Effector memory CD8-positive, alpha-beta T cell (primary cell): ENCODE data around the gene AMFR.
"Not testable (repeated sequence)": the region's sequence is repeated elsewhere in the genome, so short reads cannot be mapped to it uniquely, and the experiment has no call there.

Source experiments
- ATAC-seq: fragments of 150-1000 bp; cut with Tn5 transposase; replicated peaks from 2 replicates; pipeline ENCODE4 v1.10.0; 2021; ENCODE audit warnings: mild to moderate bottlenecking, moderate library complexity
- DNase-seq, 3 experiments: peaks; one replicate each; pipeline ENCODE4 v3.0.0; 2021
- H3K27ac Mint-ChIP-seq, 2 donors: one replicate each; pipeline ENCODE4 v1.8.0; 2022; ENCODE audit warnings: mild to moderate bottlenecking in 2 of 2, mixed read lengths in 2 of 2, moderate library complexity in 2 of 2
- H3K27me3 Mint-ChIP-seq, 2 donors: one replicate each; pipeline ENCODE4 v1.8.0; 2022; ENCODE audit warnings: mixed read lengths in 2 of 2
- H3K36me3 Mint-ChIP-seq: one replicate; pipeline ENCODE4 v1.8.0; 2022; ENCODE audit warnings: mild to moderate bottlenecking, moderate library complexity, mixed read lengths; ENCODE audit not compliant: insufficient read depth
- H3K4me1 Mint-ChIP-seq, 2 donors: one replicate each; pipeline ENCODE4 v1.8.0; 2022; ENCODE audit warnings: low read depth in 2 of 2, mixed read lengths in 2 of 2
- H3K4me3 Mint-ChIP-seq, 2 donors: one replicate each; pipeline ENCODE4 v1.8.0; 2022; ENCODE audit warnings: mild to moderate bottlenecking in 2 of 2, mixed read lengths in 2 of 2, moderate library complexity in 2 of 2
- H3K9me3 Mint-ChIP-seq, 2 donors: one replicate each; pipeline ENCODE4 v1.8.0; 2022; ENCODE audit warnings: mixed read lengths in 2 of 2

Gene AMFR

DNA sequence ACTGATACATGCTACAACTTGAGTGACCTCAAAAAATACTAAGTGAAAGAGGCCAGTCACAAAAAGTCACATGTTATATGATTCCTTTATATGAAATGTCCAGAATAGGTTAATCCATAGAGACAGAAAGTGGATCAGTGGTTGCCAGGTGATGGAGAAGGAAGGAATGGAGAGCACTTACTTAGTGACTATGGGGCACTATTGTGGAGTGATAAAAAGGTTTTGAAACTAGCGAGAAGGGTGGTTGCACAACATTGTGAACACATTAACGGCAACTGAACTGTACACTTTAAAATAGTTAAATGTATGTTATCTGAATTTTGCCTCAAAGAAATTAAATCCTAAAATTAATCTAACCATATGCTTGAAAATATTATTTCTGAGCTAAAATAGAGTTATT is 25.9 kb downstream of the AMFR start:
- peaks cover 47% of the 10 kb centered on the region for H3K36me3 Mint-ChIP-seq

DNA sequence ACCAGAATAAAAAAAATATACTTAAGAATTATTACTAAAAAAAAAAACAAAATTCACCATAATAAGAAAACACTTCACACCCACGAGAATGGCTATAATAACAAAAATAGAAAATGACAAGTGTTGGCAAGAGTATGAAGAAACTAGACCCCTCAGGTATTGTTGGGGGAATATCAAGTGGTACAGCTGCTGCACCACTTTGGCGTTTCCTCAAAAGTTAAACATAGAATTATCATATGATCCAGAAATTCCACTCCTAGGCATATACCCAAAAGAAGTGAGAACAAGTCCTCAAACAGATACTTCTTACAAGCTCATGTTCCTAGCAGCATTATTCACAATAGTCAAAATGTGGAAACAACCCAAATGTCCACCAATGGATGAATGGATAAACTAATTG is 26.3 kb downstream of the AMFR start:
- no peaks in the 10 kb centered on the region for H3K9me3 Mint-ChIP-seq
- peaks cover 43% of the 10 kb centered on the region for H3K36me3 Mint-ChIP-seq
- no peak overlapping the region for H3K27ac Mint-ChIP-seq
- no peaks in the 10 kb centered on the region for H3K27me3 Mint-ChIP-seq
- no peak overlapping the region for H3K4me3 Mint-ChIP-seq
- no peak for ATAC-seq
- DNase-seq, result no peak
- H3K4me1 Mint-ChIP-seq, result peaks cover 7% of the 10 kb centered on the region in 2 donors

More for the DNA sequence above, 25.9 kb downstream of the AMFR start:
- H3K4me1 Mint-ChIP-seq, result peaks cover 5% of the 10 kb centered on the region in 2 donors
- ATAC-seq (no peak), DNase-seq (no peak)
- no peaks in the 10 kb centered on the region for H3K27me3 Mint-ChIP-seq
- H3K27ac Mint-ChIP-seq, result no peak overlapping the region
- H3K9me3 Mint-ChIP-seq, result no peaks in the 10 kb centered on the region
- H3K4me3 Mint-ChIP-seq, result no peak overlapping the region

DNA sequence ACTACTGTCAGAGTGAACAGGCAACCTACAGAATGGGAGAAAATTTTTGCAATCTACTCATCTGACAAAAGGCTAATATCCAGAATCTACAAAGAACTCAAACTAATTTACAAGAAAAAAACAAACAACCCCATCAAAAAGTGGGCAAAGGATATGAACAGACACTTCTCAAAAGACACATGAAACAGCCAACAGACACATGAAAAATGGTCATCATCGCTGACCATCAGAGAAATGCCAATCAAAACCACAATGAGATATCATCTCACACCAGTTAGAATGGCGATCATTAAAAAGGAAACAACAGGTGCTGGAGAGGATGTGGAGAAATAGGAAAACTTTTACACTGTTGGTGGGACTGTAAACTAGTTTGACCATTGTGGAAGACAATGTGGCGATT is 28.6 kb downstream of the AMFR start:
- not testable (repeated sequence) for H3K27me3 Mint-ChIP-seq, H3K9me3 Mint-ChIP-seq, DNase-seq, H3K4me3 Mint-ChIP-seq, H3K27ac Mint-ChIP-seq, ATAC-seq
- H3K4me1 Mint-ChIP-seq, result peaks cover 11 to 12% of the 10 kb centered on the region in 2 donors
- H3K36me3 Mint-ChIP-seq, result peaks cover 28% of the 10 kb centered on the region

DNA sequence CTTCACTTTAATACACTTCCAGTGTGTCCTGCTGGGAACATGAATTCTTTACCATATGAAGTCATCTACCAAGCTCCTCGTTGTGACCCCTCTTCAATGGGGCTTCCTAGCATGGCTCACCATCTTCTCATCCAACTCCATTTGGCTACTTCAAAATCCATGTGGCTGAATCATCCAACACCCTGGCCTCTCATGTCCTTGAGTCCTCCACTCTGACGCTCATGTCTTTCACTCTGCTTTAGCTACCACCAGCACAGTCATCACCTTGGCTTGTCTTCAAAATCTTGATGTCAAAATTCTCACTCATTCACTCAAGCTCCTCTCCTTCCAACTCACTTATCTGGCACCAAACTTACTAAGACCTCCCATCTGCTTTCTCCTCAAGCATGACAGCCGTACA is 35.8 kb downstream of the AMFR start:
- no peak for DNase-seq
- H3K4me3 Mint-ChIP-seq, result no peak overlapping the region
- no peaks in the 10 kb centered on the region for H3K9me3 Mint-ChIP-seq
- no peak for ATAC-seq
- peaks cover 5 to 10% of the 10 kb centered on the region in 2 donors for H3K4me1 Mint-ChIP-seq
- peaks cover 52% of the 10 kb centered on the region for H3K36me3 Mint-ChIP-seq
- no peak overlapping the region for H3K27ac Mint-ChIP-seq
- H3K27me3 Mint-ChIP-seq, result no peaks in the 10 kb centered on the region

DNA sequence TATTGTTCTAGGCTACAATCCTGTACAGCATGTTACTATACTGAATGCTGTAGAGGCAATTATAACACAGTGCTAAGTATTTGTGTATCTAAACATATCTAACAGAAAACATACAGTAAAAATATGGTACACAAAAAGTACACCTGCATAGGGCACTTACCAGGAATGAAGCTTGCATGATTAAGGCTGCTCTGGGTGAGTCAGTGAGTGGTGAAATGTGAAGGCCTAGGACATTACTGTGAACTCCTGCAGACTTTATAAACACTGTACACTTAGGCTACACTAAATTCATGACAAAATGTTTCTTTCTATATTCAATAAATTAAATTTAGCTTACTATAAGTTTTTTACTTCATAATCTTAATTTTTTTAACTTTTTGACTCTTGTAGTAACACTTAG is 37.1 kb downstream of the AMFR start:
- ATAC-seq (no peak), DNase-seq (no peak)
- no peaks in the 10 kb centered on the region for H3K27me3 Mint-ChIP-seq
- H3K4me1 Mint-ChIP-seq, result peaks cover 3 to 4% of the 10 kb centered on the region in 2 donors
- peaks cover 64% of the 10 kb centered on the region for H3K36me3 Mint-ChIP-seq
- H3K9me3 Mint-ChIP-seq, result peaks cover 0 to 6% of the 10 kb centered on the region in 2 donors
- H3K27ac Mint-ChIP-seq, result no peak overlapping the region
- H3K4me3 Mint-ChIP-seq, result no peak overlapping the region

DNA sequence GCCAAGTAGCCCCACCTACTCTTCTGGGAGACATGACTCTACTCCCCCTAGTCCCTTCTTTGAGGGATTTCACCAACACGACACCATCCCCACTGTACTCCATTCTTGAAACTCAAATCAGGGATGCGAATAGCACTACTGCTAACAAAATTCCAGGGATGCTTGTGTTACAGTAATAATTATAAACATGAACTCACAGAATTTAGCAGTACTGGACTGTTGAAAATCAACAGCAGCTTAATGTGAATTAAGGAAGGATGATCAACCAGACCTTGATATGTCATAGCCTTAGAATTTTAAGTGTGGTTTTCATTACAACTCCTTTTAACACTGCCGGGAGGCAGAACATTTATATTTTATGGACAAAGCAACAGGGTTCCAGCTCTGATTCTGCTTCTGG is 37.9 kb downstream of the AMFR start:
- peak overlapping the region in 1 of 2 donors; percentile 20 for H3K27ac Mint-ChIP-seq
- peaks cover 68% of the 10 kb centered on the region for H3K36me3 Mint-ChIP-seq
- no peak overlapping the region for H3K4me3 Mint-ChIP-seq
- peaks cover 3 to 4% of the 10 kb centered on the region in 2 donors for H3K4me1 Mint-ChIP-seq
- no peak for ATAC-seq
- H3K27me3 Mint-ChIP-seq, result no peaks in the 10 kb centered on the region
- DNase-seq, result no peak
- H3K9me3 Mint-ChIP-seq, result peaks cover 0 to 9% of the 10 kb centered on the region in 2 donors

DNA sequence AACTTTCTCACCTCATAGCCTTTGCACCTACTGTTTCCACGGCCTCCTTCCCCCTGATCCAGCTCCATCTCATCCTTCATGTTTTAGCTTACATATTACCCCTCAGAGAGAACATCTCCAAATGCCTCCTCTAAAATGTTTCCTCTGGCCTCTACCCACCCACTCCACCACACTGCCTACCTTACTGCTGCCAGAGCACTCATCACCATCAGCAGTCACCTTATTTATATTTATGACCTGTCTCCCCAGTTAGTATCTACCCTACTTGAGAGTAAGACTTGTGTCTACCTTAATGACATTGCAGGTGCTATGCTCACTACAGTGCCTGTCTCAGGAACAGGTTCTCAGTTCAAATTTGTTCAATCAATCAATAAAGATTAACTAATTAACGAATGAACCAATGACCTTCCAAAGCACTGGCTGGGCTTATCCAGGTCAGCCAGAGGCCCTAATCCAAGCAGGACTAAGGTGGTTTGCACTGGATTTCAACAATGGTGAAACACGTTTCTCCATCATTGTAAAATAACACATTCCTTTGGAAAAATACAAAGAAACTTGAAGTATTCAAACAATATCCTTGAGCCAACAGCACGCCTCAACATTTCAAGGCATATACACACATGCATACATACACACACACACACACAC is 41.1 kb downstream of the AMFR start:
- no peak for ATAC-seq
- Mint-ChIP-seq H3K4me3 (no peak overlapping the region), H3K27me3 (no peaks in the 10 kb centered on the region), H3K27ac (no peak overlapping the region), H3K9me3 (peaks cover 0 to 17% of the 10 kb centered on the region in 2 donors), H3K36me3 (peaks cover 59% of the 10 kb centered on the region), H3K4me1 (peaks cover 2 to 8% of the 10 kb centered on the region in 2 donors)
- DNase-seq, result no peak

DNA sequence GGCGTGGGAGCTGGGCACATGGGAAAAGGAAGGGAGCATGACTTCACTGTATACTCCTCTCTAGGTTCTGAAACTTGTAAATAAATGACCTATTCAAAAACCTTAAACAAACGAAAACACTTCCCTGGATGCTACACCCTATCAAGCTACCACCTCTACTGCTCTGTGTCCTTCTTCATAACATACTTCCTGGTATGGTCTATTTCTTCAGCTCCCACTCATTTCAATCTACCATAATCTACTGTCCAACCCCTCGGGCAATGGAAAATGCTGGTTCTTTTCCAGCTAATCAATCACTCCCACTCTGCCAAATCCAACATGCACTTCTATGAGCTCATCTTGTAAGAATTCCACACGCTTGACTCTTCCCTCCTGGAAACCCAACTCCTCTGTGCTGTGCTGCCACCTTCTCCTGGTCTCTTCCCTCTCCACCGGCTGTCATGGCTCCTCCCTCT is 42.4 kb downstream of the AMFR start:
- Mint-ChIP-seq H3K27ac (peak overlapping the region in 1 of 2 donors; percentile 36), H3K4me3 (no peak overlapping the region), H3K9me3 (peaks cover 0 to 17% of the 10 kb centered on the region in 2 donors), H3K27me3 (no peaks in the 10 kb centered on the region), H3K36me3 (peaks cover 60% of the 10 kb centered on the region), H3K4me1 (peaks cover 8 to 10% of the 10 kb centered on the region in 2 donors)
- ATAC-seq (no peak), DNase-seq (no peak)

DNA sequence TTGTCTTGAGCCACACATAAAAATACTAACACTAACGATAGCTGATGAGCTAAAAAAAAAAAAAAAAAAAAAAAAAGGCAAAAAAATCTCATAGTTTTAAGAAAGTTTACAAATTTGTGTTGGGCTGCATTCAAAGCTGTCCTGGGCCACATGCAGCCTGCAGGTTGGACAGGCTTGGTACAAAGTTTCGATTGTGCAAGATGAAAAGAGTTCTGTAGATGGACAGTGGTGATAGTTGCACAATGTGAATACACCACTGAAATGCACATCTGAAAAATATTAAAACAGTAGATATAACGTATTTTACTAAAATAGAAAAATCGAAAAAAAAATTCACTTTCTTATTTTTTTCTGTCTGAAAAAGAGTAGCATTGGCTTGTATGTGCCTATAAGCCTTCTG is 42.9 kb downstream of the AMFR start:
- DNase-seq (no peak), ATAC-seq (no peak)
- Mint-ChIP-seq H3K36me3 (peaks cover 60% of the 10 kb centered on the region), H3K4me3 (no peak overlapping the region), H3K27ac (no peak overlapping the region), H3K27me3 (no peaks in the 10 kb centered on the region), H3K9me3 (peaks cover 0 to 17% of the 10 kb centered on the region in 2 donors), H3K4me1 (peaks cover 10 to 13% of the 10 kb centered on the region in 2 donors)

DNA sequence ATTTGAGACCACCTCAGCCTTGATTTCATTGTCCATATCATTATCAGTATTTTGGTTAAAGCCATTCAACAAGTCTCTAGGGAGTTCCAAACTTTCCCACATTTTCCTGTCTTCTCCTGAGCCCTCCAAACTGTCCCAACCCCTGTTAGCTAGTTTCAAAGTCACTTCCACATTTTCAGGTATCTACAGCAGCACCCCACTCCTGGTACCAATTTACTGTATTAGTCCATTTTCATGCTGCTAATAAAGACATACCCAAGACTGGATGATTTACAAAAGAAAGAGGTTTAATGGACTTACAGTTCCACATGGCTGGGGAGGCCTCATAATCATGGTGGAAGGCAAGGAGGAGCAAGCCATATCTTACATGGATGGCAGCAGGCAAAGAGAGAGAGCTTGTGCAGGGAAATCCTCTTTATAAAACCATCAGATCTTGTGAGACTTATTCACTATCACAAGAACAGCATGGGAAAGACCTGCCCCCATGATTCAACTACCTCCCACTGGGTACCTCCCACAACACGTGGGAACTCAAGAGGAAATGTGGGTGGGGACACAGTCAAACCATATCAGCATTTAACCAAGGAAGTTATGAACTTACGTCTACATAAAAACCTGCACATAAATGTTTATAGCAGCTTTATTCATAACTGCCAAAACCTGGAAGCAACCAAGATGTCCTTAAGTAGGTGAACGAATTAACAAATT is 44.4 kb downstream of the AMFR start:
- H3K4me3 Mint-ChIP-seq, H3K27ac Mint-ChIP-seq, ATAC-seq, DNase-seq, H3K27me3 Mint-ChIP-seq: not testable (repeated sequence)
- H3K36me3 Mint-ChIP-seq, result peaks cover 50% of the 10 kb centered on the region
- H3K9me3 Mint-ChIP-seq, result peaks cover 0 to 17% of the 10 kb centered on the region in 2 donors
- peaks cover 12 to 20% of the 10 kb centered on the region in 2 donors for H3K4me1 Mint-ChIP-seq

DNA sequence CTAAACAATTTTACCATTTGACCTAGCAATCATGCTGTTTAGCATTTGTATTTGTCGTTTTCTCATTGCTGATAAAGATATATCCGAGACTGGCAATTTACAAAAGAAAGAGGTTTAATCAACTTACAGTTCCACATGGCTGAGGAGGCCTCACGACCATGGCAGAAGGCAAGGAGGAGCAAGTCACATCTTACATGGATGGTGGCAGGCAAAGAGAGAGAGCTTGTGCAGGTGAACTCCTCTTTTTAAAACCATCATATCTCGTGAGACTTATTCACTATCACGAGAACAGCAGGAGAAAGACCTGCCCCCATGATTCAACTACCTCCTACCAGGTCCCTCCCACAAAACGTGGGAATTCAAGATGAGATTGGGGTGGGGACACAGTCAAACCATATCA is 46.3 kb downstream of the AMFR start:
- peak overlapping the region in 1 of 2 donors; percentile 36 for H3K27ac Mint-ChIP-seq
- H3K27me3 Mint-ChIP-seq, DNase-seq, H3K4me3 Mint-ChIP-seq, ATAC-seq: not testable (repeated sequence)
- peaks cover 12 to 26% of the 10 kb centered on the region in 2 donors for H3K4me1 Mint-ChIP-seq
- peaks cover 0 to 17% of the 10 kb centered on the region in 2 donors for H3K9me3 Mint-ChIP-seq
- H3K36me3 Mint-ChIP-seq, result peaks cover 41% of the 10 kb centered on the region

DNA sequence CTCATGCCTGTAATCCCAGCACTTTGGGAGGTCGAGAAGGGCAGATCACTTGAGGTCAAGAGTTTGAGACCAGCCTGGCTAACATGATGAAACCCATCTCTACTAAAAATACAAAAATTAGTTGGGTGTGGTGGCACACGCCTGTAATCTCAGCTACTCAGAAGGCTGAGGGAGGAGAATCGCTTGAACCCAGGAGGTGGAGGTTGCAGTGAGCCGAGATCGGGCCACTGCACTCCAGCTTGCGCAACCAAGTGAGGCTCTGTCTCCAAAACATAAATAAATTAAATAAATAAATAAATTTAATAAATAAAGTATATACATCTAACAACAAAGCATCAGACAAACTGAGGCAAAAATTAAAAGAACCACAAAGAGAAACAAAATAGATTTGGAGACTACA is 49.6 kb downstream of the AMFR start:
- DNase-seq, ATAC-seq, H3K9me3 Mint-ChIP-seq, H3K4me3 Mint-ChIP-seq, H3K27ac Mint-ChIP-seq, H3K27me3 Mint-ChIP-seq: not testable (repeated sequence)
- Mint-ChIP-seq H3K4me1 (peaks cover 15 to 34% of the 10 kb centered on the region in 2 donors), H3K36me3 (peaks cover 26% of the 10 kb centered on the region)

DNA sequence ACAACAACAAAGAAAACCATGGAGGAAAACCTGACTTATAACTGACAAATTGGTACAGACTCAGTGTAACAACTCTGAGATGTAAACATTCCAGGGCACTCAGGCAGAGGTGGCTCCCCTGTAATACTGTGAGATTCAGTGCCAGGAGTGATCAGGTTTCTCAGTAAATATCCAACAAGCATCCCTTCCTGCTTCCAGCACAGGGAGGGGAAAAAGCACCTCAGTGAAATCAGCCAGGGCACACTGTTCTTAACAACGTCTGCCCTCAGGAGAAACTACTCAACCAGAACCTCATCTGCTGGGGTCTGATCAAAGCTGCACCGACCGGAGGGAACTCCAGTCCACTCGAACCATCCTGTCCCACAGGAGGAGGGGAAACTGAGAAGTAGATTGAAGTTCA is 52.3 kb downstream of the AMFR start:
- Mint-ChIP-seq H3K4me1 (peaks cover 10 to 25% of the 10 kb centered on the region in 2 donors), H3K9me3 (no peaks in the 10 kb centered on the region), H3K36me3 (peaks cover 19% of the 10 kb centered on the region), H3K27ac (peak overlapping the region in 1 of 2 donors; percentile 6), H3K27me3 (no peaks in the 10 kb centered on the region), H3K4me3 (no peak overlapping the region)
- no peak for DNase-seq
- no peak for ATAC-seq
